ENCODE results near the gene NTN1. TPM values are rescaled to one million over a fixed set of nuclear protein-coding genes. Genes with fewer than 3 reads are reported as not detected.

Gene NTN1
- total RNA-seq, 2 donors from 2014 or later = 6.9 to 15.4 TPM

DNA sequence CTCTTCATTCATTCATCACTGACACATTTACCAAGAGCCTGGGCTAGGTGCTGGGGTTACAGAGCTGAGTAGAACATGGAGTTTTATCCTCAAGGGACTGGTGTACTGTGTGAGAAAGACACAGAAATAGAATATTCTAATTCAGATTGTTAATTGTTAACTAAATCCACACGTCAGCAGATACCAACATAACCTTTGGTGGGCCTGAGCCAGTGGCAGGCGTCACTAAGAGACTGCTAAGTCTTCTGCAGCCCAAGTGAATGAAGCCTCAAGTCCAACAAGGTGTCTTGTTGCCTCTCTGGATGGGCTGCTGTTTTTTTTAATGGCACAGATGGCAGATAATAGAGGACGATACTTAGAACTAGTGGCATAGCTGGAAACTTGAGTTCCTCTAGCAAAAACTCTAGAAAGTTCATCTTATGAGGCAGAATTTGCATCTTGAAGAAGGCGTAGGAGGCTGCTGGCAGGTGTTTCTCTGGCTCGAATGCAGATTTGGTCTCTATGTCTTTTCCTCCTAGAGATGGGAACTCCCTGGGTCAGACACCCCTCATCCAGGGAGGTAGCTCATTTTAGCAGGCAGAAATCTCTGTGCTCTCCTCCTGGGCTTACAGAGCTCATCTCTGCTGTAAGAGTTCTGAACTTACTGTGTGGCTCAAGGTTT, 179.5 kb downstream of the NTN1 start:
- DNase-seq (ENCODE audit: low spot score) = no peak
- intact Hi-C loops (cut with DNase I) = no loop called here

DNA sequence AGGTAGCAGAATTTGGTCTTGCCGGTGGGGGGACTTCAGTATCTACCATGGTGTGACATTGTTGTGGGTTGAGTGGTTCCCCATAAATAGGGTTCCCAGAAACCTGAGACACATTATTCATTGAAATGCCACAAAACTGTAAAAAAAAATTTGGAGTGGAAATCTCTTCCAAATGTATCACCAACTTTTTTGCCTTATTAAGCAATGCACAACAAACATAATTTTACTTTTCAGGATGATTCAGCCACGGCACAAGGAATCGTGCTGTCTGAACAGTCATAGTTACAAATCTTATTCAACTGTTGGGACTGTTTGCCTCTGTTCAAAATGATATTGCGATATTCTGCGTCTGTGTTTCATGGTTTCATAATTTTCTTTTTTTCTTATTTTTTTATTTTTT, 181.2 kb downstream of the NTN1 start:
- intact Hi-C loops (cut with DNase I) = no loop called here
- DNase-seq (ENCODE audit: low spot score) = no peak

DNA sequence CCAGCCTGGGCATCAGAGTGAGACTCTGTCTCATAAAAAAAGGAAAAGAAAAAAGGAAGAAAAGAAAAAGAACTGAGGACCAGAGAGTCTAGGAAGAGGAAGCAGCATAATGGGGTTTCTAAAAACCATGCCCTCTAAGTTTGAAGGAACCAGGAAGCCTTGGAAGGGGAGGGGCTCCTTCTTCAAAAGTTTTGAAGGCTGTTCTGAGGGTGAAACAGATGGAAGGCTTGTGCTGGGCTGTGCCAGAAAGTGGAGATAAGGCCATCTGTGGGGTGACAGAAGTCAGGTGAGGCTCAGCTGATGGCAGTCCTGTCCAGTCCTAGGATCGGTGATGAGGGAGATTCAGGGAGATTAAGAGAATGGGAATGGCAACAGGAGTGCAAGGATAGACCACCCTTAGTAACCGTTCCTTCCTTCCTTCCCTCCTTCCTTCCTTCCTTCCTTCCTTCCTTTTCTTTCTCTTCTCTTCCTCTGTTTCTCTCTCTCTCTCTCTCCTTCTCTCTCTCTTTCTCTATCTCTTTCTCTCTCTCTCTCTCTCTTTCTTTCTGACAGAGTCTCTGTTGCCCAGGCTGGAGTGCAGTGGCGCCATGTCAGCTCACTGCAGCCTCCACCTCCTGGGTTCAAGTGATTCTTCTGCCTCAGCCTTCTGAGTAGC, 182.6 kb downstream of the NTN1 start:
- no peak for DNase-seq (ENCODE audit: low spot score)
- intact Hi-C loops (cut with DNase I) = no loop called here

DNA sequence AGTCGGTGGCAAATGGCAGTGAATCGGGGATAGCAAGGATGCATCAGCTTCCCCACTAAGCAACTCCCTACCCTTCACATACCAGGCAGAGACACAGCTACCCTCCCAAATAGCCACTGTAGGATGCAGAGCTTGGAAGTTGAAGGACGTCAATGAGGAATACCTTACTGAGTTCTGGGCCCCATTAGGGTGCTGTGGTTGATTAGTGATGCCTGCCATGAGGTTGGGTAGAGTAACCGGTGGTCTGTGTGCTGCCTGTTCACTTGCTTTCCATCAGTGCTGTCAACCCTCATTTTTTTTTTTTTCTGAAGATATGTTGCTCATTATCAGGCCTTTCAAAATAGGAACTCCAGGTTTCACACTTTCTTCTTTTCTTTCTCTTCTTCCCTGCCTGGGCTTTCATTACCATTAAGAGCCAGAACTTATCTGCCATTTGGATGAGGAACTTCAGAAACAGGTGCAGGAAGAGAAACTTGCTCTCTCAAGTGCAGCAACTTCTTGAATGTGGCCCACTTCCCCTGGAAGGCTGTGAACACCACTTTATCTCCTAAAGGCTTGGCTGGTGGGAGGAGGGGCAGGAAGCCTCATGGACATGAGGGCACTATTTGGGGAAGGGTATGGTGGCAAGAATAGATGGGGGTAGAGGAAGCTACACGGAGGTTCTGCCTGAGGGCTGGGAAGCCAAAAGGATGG, 183.5 kb downstream of the NTN1 start:
- intact Hi-C loops (cut with DNase I) = no loop called here
- no peak for DNase-seq (ENCODE audit: low spot score)

- intact Hi-C loops (cut with DNase I) = no loop called here
- no peak for DNase-seq (ENCODE audit: low spot score)
Measured at GRCh38 chr17:9205520-9206409, 184.5 kb downstream of the NTN1 start.

DNA sequence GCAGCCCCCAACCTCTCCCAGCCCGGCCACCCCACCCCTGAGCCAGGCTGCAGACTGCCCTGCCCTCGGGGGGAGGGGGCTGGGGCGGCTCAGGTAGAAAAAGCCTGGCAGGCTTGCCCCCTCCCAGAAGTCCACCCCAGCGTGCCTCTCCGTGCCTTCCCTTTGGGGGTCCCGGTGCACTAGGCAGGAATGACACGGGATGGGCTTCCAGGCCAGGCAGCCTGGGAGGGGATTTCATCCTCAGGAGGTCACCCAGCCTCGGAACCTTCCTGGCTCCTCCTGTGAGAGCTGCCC, 185.0 kb downstream of the NTN1 start:
- intact Hi-C loops (cut with DNase I) = no loop called here
- DNase-seq (ENCODE audit: low spot score) = no peak

- intact Hi-C loops (cut with DNase I) = no loop called here
- no peak for DNase-seq (ENCODE audit: low spot score)
Measured at GRCh38 chr17:9206741-9207332, 185.5 kb downstream of the NTN1 start.

GRCh38 chr17:9208381-9209105, 187.2 kb downstream of the NTN1 start:
- intact Hi-C loops (cut with DNase I) = no loop called here
- DNase-seq (ENCODE audit: low spot score) = no peak

- peak; percentile 64 for DNase-seq (ENCODE audit: low spot score)
- intact Hi-C loops (cut with DNase I) = no loop called here
Measured at GRCh38 chr17:9209347-9209746, 188.0 kb downstream of the NTN1 start.

- intact Hi-C loops (cut with DNase I) = no loop called here
- peak; percentile 59 for DNase-seq (ENCODE audit: low spot score)
Measured at GRCh38 chr17:9209781-9210370, 188.6 kb downstream of the NTN1 start.

DNA sequence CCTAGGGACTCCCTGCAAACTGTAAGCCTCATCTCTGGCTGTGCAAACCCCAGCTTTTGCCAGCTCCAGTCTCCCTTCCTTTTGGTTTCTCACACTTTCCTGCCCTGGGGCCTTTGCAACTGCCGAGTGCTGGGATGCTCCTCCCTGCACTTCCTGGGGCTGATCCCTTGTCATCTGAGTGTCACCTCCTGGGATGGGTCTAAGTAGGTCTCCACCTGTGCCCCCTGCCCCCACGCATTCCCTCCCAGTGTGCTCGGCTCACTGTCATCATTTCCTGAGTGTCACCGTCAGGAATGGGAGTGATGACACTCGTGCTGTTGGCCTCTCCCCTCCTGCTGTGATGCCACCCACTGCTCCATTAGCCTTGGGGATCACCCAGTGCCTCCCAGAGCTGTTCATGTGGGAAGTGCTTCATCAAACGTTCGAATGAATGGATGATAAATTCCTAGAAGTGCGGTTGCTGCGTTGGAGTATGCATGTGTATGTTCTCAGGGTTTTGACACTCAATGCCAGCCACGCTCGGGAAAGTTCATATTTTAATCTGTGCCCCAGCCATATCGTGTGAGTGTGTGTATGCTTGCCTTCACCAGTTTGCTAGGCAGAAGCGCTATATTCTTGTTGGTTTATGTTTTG, 189.9 kb downstream of the NTN1 start:
- DNase-seq (ENCODE audit: low spot score) = no peak
- intact Hi-C loops (cut with DNase I) = no loop called here

GRCh38 chr17:9212376-9213302, 191.3 kb downstream of the NTN1 start:
- intact Hi-C loops (cut with DNase I) = no loop called here
- DNase-seq (ENCODE audit: low spot score) = peak; percentile 75

- intact Hi-C loops (cut with DNase I) = no loop called here
- DNase-seq (ENCODE audit: low spot score) = peak; percentile 55
Measured at GRCh38 chr17:9213303-9213640, 192.0 kb downstream of the NTN1 start.

- DNase-seq (ENCODE audit: low spot score) = no peak
- intact Hi-C loops (cut with DNase I) = no loop called here
Measured at GRCh38 chr17:9215465-9215864, 194.2 kb downstream of the NTN1 start.

- intact Hi-C loops (cut with DNase I) = no loop called here
- no peak for DNase-seq (ENCODE audit: low spot score)
Measured at GRCh38 chr17:9217151-9218056, 196.1 kb downstream of the NTN1 start.

GRCh38 chr17:9218064-9218635, 196.8 kb downstream of the NTN1 start:
- no peak for DNase-seq (ENCODE audit: low spot score)
- intact Hi-C loops (cut with DNase I) = no loop called here

Measured in posterior vena cava (tissue), 2 donors.